HG02981 (cell line): ENCODE results near the gene SCGB3A1.

Experiments used
- ATAC-seq: cut with Tn5 transposase; IDR thresholded peaks from one replicate; pipeline ENCODE4 v1.9.1; 2021; ENCODE audit warnings: mild to moderate bottlenecking, moderate library complexity; ENCODE audit not compliant: unreplicated experiment

SCGB3A1 gene

GRCh38 chr5:180591311-180591887 lies at the start of gene SCGB3A1:
TSS of gene SCGB3A1 (minus strand) at chr5:180591499. CDS start at chr5:180591462, 37 bp downstream.
- no peak for ATAC-seq

GRCh38 chr5:180640611-180640860 lies 49.2 kb upstream of the SCGB3A1 start:
- ATAC-seq, result no peak

- no peak for ATAC-seq
Observed at GRCh38 chr5:180639741-180640610, 48.7 kb upstream of the SCGB3A1 start.

GRCh38 chr5:180639287-180639686 lies 48.0 kb upstream of the SCGB3A1 start:
- no peak for ATAC-seq

- ATAC-seq, result no peak
Observed at GRCh38 chr5:180637962-180638680, 46.8 kb upstream of the SCGB3A1 start.

GRCh38 chr5:180636403-180637075 lies 45.2 kb upstream of the SCGB3A1 start:
- no peak for ATAC-seq

- no peak for ATAC-seq
Observed at GRCh38 chr5:180636016-180636402, 44.7 kb upstream of the SCGB3A1 start.

GRCh38 chr5:180633283-180634177 lies 42.2 kb upstream of the SCGB3A1 start:
- no peak for ATAC-seq

- ATAC-seq, result no peak
Observed at GRCh38 chr5:180632768-180633167, 41.5 kb upstream of the SCGB3A1 start.

- ATAC-seq, result no peak
Observed at GRCh38 chr5:180631549-180632383, 40.5 kb upstream of the SCGB3A1 start.

- no peak for ATAC-seq
Observed at GRCh38 chr5:180630426-180630825, 39.1 kb upstream of the SCGB3A1 start.

GRCh38 chr5:180629831-180630382 lies 38.6 kb upstream of the SCGB3A1 start:
- no peak for ATAC-seq

GRCh38 chr5:180628827-180629750 lies 37.8 kb upstream of the SCGB3A1 start:
- ATAC-seq, result no peak

- no peak for ATAC-seq
Observed at GRCh38 chr5:180628211-180628610, 36.9 kb upstream of the SCGB3A1 start.

GRCh38 chr5:180627386-180628120 lies 36.3 kb upstream of the SCGB3A1 start:
- no peak for ATAC-seq

GRCh38 chr5:180626661-180627385 lies 35.5 kb upstream of the SCGB3A1 start:
- no peak for ATAC-seq
